ENCODE measurements around the gene GGA2.
A peak's percentile ranks its signal among the peaks of the same experiment; 100 is the strongest.
"Not testable (repeated sequence)": the region's sequence is repeated elsewhere in the genome, so short reads cannot be mapped to it uniquely, and the experiment has no call there.

GGA2 gene

GRCh38 chr16:23510164-23510914 lies at the start of gene GGA2:
Gene GGA2 (minus strand): TSS chr16:23510494. CDS start chr16:23510411, 83 bp downstream.
- peak; percentile 93 for DNase-seq

- peak; percentile 19 for DNase-seq
Measured at GRCh38 chr16:23557779-23558702, 47.7 kb upstream of the GGA2 start.

GRCh38 chr16:23556881-23557778 lies 46.8 kb upstream of the GGA2 start, which contains the start of the genes EARS2 and UBFD1:
Gene EARS2 (minus strand): TSS chr16:23557350. CDS start chr16:23557343, 7 bp downstream.
Gene UBFD1 (plus strand): TSS chr16:23557727. CDS start chr16:23557743, 16 bp downstream.
- DNase-seq, result peak; percentile 100

GRCh38 chr16:23554536-23554935 lies 44.2 kb upstream of the GGA2 start:
- no peak for DNase-seq

- no peak for DNase-seq
Measured at GRCh38 chr16:23552161-23552560, 41.9 kb upstream of the GGA2 start.

- no peak for DNase-seq
Measured at GRCh38 chr16:23549938-23550337, 39.6 kb upstream of the GGA2 start.

- DNase-seq, result no peak
Measured at GRCh38 chr16:23544436-23544835, 34.1 kb upstream of the GGA2 start.

GRCh38 chr16:23540817-23541178 lies 30.5 kb upstream of the GGA2 start:
- not testable (repeated sequence) for DNase-seq

GRCh38 chr16:23539984-23540816 lies 29.9 kb upstream of the GGA2 start:
- no peak for DNase-seq

- DNase-seq, result no peak
Measured at GRCh38 chr16:23538919-23539278, 28.6 kb upstream of the GGA2 start.

- no peak for DNase-seq
Measured at GRCh38 chr16:23537390-23537789, 27.1 kb upstream of the GGA2 start.

GRCh38 chr16:23535901-23536300 lies 25.6 kb upstream of the GGA2 start:
- DNase-seq, result no peak

- no peak for DNase-seq
Measured at GRCh38 chr16:23534868-23535860, 24.9 kb upstream of the GGA2 start.

GRCh38 chr16:23532448-23532847 lies 22.2 kb upstream of the GGA2 start:
- DNase-seq, result no peak

GRCh38 chr16:23530062-23530461 lies 19.8 kb upstream of the GGA2 start:
- DNase-seq, result no peak

- no peak for DNase-seq
Measured at GRCh38 chr16:23528644-23529310, 18.5 kb upstream of the GGA2 start.

GRCh38 chr16:23527961-23528643 lies 17.8 kb upstream of the GGA2 start:
- DNase-seq, result no peak

- DNase-seq, result no peak
Measured at GRCh38 chr16:23524886-23525285, 14.6 kb upstream of the GGA2 start.

- DNase-seq, result no peak
Measured at GRCh38 chr16:23523876-23524385, 13.6 kb upstream of the GGA2 start.
